NCI-H2171 treated with DMSO at 0.1 percent for 48 hours (cell line): Measurements from ENCODE around the gene KEAP1.
"Not testable (repeated sequence)": the region's sequence is repeated elsewhere in the genome, so short reads cannot be mapped to it uniquely, and the experiment has no call there.

Experiments used
- DNase-seq: peaks from one replicate; lab custom pipeline; 2025; lab: John Stamatoyannopoulos, UW

KEAP1 gene

DNA sequence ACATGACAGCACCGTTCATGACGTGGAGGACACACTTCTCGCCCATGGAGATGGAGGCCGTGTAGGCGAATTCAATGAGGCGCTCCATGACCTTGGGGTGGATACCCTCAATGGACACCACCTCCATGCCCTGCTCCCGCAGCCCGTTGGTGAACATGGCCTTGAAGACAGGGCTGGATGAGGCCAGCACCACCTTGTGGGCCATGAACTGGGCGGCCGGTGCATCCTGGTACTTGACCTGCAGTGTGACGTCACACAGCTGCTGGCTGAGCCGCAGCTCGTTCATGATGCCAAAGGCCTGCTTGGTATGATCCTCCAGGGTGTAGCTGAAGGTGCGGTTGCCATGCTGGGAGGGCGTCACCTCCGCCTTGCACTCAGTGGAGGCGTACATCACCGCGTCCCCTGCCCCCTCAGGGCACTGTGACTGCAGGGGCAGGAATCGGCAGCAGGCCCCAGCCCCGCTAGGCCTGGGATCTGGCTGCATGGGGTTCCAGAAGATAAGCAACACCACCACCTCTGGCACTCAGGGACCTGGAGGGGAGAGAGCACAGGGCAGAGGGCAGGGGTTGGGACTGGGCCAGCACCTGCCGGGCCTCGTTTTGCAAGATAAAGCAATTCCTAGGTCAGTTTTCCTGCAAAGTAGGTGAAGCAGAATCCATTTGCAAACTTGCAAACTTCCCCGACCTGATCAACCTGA is 3.5 kb downstream of the KEAP1 start:
- no peak for DNase-seq

GRCh38 chr19:10497371-10497770 is 5.8 kb downstream of the KEAP1 start:
- DNase-seq = no peak

- DNase-seq = no peak
Observed at GRCh38 chr19:10491472-10492047, 11.6 kb downstream of the KEAP1 start.

DNA sequence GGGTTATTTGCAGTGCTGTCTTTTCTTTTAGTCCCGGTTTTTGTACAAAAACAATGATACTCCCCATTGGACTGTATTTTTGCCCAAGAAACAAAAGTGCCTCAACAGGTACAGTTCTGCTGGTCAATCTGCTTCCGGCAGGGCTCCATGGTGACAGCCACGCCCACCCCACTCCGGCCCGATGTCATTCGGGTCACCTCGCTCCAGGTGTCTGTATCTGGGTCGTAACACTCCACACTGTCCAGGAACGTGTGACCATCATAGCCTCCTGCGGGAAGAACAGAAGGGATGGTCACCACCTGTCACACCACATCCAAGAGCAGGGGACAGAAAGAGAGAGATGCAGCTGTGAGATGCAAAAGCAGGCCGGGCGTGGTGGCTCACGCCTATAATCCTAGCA is 16.6 kb downstream of the KEAP1 start:
- DNase-seq = no peak

- DNase-seq = peak; percentile 85
Observed at GRCh38 chr19:10478903-10479384, 24.2 kb downstream of the KEAP1 start.

- no peak for DNase-seq
Observed at GRCh38 chr19:10478476-10478875, 24.7 kb downstream of the KEAP1 start.

GRCh38 chr19:10474962-10475451 is 28.1 kb downstream of the KEAP1 start:
- DNase-seq = no peak

GRCh38 chr19:10473192-10473591 is 30.0 kb downstream of the KEAP1 start:
- DNase-seq = no peak

DNA sequence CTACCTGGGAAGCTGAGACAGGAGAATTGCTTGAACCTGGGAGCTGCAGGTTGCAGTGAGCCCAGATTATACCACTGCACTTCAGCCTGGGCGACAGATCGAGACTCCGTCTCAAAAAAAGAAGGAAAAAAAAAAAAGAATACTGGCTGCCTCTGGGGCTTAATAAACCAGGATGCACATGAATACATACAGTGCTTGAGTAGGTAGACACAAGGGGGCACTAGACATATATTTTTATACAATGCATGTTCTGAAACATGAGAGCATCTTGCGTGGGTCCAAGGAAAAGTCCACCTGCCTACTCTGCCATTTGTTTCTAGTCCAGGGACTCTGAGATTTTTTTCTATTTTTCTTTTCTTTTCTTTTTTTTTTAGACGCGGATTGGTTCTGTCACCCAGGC is 31.2 kb downstream of the KEAP1 start:
- DNase-seq = peak; percentile 45

- DNase-seq = no peak
Observed at GRCh38 chr19:10468133-10468532, 35.0 kb downstream of the KEAP1 start.

DNA sequence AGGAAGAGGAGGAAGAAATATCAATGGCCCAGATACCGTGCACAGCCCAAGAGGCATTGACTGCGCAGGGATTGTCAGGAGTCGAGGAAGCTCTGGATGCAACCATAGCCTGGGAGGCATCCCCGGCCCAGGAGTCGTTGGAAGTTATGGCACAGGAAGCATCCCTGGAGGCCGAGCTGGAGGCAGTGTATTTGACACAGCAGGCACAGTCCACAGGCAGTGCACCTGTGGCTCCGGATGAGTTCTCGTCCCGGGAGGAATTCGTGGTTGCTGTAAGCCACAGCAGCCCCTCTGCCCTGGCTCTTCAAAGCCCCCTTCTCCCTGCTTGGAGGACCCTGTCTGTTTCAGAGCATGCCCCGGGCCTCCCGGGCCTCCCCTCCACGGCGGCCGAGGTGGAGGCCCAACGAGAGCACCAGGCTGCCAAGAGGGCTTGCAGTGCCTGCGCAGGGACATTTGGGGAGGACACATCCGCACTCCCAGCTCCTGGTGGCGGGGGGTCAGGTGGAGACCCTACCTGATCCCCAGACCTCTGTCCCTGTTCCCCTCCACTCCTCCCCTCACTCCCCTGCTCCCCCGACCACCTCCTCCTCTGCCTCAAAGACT is 36.0 kb downstream of the KEAP1 start:
- no peak for DNase-seq

GRCh38 chr19:10464456-10464855 is 38.7 kb downstream of the KEAP1 start:
- no peak for DNase-seq

GRCh38 chr19:10462557-10462956 is 40.6 kb downstream of the KEAP1 start:
- no peak for DNase-seq

DNA sequence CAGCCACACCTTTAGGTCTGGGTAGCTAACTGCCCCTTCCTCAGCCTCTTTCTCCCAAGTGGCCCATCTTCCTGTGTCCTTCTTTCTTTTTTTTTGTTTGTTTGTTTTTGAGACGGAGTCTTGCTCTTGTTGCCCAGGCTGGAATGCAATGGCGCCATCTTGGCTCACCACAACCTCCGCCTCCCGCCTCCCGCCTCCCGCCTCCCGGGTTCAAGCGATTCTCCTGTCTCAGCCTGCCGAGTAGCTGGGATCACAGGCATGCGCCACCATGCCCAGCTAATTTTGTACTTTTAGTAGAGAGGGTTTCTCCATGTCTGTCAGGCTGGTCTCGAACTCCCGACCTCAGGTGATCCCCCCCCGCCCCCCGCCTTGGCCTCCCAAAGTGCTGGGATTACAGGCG is 41.1 kb downstream of the KEAP1 start:
- not testable (repeated sequence) for DNase-seq

- DNase-seq = no peak
Observed at GRCh38 chr19:10461047-10461949, 41.9 kb downstream of the KEAP1 start.

- DNase-seq = no peak
Observed at GRCh38 chr19:10460714-10461046, 42.5 kb downstream of the KEAP1 start.

DNA sequence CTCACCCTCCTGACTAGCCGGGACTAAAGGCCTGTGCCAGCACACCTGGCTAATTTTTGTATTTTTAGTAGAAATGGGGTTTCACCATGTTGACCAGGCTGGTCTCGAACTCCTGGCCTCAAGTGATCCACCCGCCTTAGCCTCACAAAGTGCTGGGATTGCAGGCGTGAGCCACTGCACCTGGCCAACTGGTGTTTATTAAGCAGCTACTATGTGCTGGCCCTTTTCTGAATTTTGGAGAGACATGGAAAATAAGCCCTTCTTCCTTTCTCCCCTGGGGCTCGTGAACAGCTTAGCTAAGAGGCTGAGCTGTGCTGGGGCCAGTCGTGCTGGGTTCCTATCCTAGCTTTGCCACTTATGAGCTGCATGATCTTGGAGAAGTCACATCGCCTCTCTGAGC is 44.4 kb downstream of the KEAP1 start:
- DNase-seq = not testable (repeated sequence)

DNA sequence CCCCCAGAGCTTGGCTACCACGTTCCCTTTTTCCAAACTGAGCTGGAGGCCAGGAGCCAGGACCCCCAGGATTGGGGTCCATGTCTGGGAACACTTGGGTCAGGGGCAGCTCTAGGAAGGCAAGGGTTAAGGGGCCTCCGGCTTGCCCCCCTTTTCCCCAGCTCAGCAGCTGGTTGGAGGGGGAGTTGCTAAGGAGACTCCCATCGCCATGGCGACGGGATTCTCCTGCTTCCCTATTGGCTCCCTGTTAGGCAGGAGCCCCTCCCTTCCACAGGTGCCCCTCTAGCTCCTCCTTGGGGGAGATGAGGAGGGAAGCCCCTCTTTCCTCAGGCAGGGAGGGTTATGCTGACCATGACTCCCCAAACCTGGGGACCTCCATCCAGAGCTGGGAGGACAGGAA is 48.9 kb downstream of the KEAP1 start:
- DNase-seq = peak; percentile 12

- DNase-seq = no peak
Observed at GRCh38 chr19:10453852-10454251, 49.3 kb downstream of the KEAP1 start.

DNA sequence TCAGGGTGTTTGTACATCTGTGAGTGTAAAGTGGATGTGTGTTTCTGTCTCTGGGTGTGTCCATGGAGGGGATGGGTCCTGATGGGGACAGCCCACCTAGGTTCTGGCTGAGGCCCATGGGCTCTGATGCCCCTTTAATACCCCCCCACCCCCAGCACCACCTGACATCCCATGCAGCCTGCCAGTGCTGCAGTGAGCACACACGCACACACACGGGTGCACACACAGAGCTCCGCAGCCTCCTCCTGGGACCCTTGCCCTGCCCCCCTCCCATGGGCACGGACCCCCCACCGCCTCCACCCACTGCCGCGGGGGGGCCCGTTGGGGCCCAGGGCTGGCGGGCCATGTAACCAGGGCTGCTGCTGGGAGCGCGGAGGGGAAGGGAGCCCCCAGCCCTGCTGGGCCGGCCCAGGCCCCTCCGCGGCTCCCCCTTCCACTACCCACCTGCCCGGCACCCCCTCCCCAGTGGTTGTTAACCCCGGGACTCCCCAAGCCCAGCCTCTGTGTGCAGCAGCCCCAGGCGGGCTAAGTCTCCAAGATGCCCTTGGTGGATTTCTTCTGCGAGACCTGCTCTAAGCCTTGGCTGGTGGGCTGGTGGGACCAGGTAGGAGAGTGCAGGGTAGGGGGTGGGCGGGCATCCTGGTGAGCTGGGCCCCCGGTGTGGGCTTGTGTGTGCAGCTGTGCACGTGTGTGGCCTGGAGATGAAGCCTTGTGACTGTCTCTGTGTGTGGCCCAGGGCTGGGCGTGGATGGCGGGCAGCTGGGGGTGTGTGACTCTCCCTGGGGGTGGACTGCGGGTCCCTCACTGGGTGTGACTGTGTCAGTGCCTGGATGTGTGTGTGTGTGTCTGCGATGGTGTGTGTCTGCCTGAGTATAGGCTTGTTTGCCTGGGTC is 50.2 kb downstream of the KEAP1 start:
- DNase-seq = no peak

GRCh38 chr19:10450853-10451609 is 52.1 kb downstream of the KEAP1 start:
- DNase-seq = no peak
